OCI-LY7 (cell line): ENCODE data around the gene CEACAM1.

Source experiments
- EZH2phosphoT487 ChIP-seq: fragments of 200-600 bp; sonication (generic); IDR thresholded peaks from 2 replicates; pipeline ENCODE4 v1.6.1; 2018; ENCODE audit warnings: low read depth, borderline replicate concordance, mild to moderate bottlenecking, mixed run types, antibody characterized with exemption, low read length, moderate library complexity, mixed read lengths
- TF ChIP-seq, protein P1 (sequence below): fragments of 200-600 bp; sonication (generic); conservative IDR thresholded peaks from 2 replicates; pipeline ENCODE4 v1.5.1; 2014; ENCODE audit warnings: mild to moderate bottlenecking, antibody characterized with exemption, low read length, moderate library complexity, mixed read lengths

DNA sequence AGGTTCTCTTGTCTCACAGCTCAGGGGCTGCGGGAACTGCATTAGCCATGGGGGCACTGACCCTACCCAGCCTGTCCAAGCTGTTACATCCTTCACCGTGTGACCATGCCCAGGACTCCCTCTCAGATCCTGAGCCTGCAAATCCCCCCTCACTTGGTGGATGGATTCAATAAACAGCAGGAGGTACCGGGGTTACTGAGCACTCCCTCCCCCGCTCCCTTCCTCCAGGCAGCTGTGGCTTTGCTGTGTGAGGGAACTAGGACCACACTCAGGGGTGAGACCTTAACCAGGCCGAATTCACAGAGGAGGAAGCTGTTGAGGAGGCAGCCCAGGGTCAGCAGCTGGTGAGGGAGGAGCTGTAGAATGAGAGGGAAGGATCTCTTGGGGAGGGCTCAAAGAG lies 27.0 kb upstream of the CEACAM1 start:
- TF ChIP-seq, protein P1, sequence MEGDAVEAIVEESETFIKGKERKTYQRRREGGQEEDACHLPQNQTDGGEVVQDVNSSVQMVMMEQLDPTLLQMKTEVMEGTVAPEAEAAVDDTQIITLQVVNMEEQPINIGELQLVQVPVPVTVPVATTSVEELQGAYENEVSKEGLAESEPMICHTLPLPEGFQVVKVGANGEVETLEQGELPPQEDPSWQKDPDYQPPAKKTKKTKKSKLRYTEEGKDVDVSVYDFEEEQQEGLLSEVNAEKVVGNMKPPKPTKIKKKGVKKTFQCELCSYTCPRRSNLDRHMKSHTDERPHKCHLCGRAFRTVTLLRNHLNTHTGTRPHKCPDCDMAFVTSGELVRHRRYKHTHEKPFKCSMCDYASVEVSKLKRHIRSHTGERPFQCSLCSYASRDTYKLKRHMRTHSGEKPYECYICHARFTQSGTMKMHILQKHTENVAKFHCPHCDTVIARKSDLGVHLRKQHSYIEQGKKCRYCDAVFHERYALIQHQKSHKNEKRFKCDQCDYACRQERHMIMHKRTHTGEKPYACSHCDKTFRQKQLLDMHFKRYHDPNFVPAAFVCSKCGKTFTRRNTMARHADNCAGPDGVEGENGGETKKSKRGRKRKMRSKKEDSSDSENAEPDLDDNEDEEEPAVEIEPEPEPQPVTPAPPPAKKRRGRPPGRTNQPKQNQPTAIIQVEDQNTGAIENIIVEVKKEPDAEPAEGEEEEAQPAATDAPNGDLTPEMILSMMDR, result no peak
- no peak for TF ChIP-seq EZH2phosphoT487
